Neutrophil (primary cell): ENCODE measurements around the gene GRM3.

Experiments
- H3K27ac ChIP-seq: fragments of 200-600 bp; sonication (generic); 2 replicates; pipeline ENCODE4 v1.5.1; 2016; ENCODE audit warnings: mild to moderate bottlenecking, moderate library complexity
- H3K27me3 ChIP-seq: fragments of 200-600 bp; sonication (generic); 2 replicates; pipeline ENCODE4 v1.6.0; 2016; ENCODE audit warnings: mild to moderate bottlenecking
- H3K36me3 ChIP-seq: fragments of 200-600 bp; sonication (generic); 2 replicates; pipeline ENCODE4 v1.5.1; 2017
- H3K4me1 ChIP-seq, 2 experiments: fragments of 200-600 bp in 1 of 2; sonication (generic) in 1 of 2; 1 replicate in 1 of 2; 2 replicates in 1 of 2; pipeline versions ENCODE4 v1.5.1 to v1.6.1; 2013 to 2016; ENCODE audit warnings: low read depth in 1 of 2, low read length in 1 of 2, mild to moderate bottlenecking in 1 of 2, moderate library complexity in 1 of 2; ENCODE audit not compliant: control insufficient read depth in 1 of 2, insufficient read depth in 1 of 2
- H3K4me3 ChIP-seq, 2 experiments: fragments of 200-600 bp in 1 of 2; sonication (generic) in 1 of 2; 1 replicate in 1 of 2; 2 replicates in 1 of 2; pipeline ENCODE4 v1.5.1; 2013 to 2016; ENCODE audit warnings: low read depth in 1 of 2, low read length in 1 of 2, mild to moderate bottlenecking in 1 of 2, moderate library complexity in 1 of 2
- H3K9me3 ChIP-seq: fragments of 200-600 bp; sonication (generic); 2 replicates; pipeline ENCODE4 v1.5.1; 2016
- TF ChIP-seq, protein P1 (sequence below): fragments of 200-600 bp; sonication (generic); IDR thresholded peaks from 2 replicates; pipeline ENCODE4 v1.5.1; 2016; ENCODE audit warnings: antibody characterized with exemption

GRM3 gene

DNA sequence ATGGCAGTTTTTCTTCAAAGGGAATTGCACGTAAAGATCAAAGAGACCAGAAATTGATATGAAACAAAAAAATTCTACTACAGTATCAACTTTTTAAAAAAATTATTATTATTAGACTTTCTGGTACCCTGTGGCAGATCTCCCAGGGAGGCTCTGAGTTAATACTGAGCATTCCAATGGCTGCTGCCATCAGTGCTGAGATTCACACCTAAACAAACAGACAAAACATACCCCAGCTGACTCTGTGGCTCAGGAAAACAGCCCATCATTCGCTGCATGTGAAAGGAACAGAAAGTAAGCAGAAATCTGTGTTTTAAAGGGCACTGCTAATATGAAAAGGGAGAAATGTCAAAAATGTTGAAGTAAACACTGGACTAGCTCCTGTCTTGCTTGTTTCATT is 118.4 kb downstream of the GRM3 start:
- H3K9me3 ChIP-seq: no peaks in the 10 kb centered on the region
- H3K4me3 ChIP-seq: no peak overlapping the region
- H3K4me1 ChIP-seq: no peaks in the 10 kb centered on the region
- no peaks in the 10 kb centered on the region for H3K27me3 ChIP-seq
- H3K27ac ChIP-seq: no peak overlapping the region
- TF ChIP-seq, protein P1, sequence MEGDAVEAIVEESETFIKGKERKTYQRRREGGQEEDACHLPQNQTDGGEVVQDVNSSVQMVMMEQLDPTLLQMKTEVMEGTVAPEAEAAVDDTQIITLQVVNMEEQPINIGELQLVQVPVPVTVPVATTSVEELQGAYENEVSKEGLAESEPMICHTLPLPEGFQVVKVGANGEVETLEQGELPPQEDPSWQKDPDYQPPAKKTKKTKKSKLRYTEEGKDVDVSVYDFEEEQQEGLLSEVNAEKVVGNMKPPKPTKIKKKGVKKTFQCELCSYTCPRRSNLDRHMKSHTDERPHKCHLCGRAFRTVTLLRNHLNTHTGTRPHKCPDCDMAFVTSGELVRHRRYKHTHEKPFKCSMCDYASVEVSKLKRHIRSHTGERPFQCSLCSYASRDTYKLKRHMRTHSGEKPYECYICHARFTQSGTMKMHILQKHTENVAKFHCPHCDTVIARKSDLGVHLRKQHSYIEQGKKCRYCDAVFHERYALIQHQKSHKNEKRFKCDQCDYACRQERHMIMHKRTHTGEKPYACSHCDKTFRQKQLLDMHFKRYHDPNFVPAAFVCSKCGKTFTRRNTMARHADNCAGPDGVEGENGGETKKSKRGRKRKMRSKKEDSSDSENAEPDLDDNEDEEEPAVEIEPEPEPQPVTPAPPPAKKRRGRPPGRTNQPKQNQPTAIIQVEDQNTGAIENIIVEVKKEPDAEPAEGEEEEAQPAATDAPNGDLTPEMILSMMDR: no peak
- no peaks in the 10 kb centered on the region for H3K36me3 ChIP-seq

DNA sequence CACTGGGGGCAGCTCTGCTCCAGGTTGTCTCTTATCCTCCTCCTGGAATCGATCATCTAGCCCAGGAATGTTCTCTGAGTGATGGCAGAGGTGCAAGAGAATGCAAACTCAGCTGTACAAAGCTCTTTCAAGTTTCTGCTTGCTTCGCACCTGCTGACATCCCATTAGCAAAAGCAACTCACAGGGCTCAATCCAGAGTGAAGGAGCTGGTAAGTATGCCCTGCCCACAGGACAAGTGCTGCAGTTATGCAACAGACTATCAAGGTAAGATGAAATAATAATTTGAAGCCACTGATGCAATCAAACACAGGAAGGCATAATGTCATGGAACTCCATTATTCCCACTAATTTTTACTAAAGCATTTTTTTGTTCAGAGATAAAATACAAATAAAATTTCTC is 122.2 kb downstream of the GRM3 start:
- H3K36me3 ChIP-seq: no peaks in the 10 kb centered on the region
- H3K4me1 ChIP-seq: no peaks in the 10 kb centered on the region
- H3K27ac ChIP-seq: no peak overlapping the region
- TF ChIP-seq, protein P1: no peak
- no peaks in the 10 kb centered on the region for H3K9me3 ChIP-seq
- H3K27me3 ChIP-seq: no peaks in the 10 kb centered on the region
- H3K4me3 ChIP-seq: no peak overlapping the region

DNA sequence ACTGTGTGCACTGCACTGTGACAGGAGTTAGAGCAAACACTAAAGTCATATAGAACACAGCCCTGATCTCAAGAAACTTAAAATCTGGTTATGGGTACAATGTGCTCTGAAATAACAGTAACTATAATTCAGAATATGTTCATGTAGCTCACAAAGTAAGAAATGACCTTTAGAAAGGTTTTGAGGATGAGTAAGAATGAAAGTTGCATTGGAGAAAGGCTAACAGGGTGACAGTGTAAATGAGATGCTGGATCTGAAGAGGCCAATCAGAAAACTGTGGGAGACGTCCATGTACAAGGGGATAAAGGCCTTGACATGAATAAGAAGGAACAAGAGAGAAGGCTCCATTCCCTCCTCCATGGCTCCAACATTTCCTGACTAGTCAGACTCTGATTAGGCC is 124.7 kb downstream of the GRM3 start:
- TF ChIP-seq, protein P1: no peak
- H3K4me3 ChIP-seq: no peak overlapping the region
- no peaks in the 10 kb centered on the region for H3K36me3 ChIP-seq
- no peaks in the 10 kb centered on the region for H3K4me1 ChIP-seq
- H3K9me3 ChIP-seq: no peaks in the 10 kb centered on the region
- no peaks in the 10 kb centered on the region for H3K27me3 ChIP-seq
- H3K27ac ChIP-seq: no peak overlapping the region

DNA sequence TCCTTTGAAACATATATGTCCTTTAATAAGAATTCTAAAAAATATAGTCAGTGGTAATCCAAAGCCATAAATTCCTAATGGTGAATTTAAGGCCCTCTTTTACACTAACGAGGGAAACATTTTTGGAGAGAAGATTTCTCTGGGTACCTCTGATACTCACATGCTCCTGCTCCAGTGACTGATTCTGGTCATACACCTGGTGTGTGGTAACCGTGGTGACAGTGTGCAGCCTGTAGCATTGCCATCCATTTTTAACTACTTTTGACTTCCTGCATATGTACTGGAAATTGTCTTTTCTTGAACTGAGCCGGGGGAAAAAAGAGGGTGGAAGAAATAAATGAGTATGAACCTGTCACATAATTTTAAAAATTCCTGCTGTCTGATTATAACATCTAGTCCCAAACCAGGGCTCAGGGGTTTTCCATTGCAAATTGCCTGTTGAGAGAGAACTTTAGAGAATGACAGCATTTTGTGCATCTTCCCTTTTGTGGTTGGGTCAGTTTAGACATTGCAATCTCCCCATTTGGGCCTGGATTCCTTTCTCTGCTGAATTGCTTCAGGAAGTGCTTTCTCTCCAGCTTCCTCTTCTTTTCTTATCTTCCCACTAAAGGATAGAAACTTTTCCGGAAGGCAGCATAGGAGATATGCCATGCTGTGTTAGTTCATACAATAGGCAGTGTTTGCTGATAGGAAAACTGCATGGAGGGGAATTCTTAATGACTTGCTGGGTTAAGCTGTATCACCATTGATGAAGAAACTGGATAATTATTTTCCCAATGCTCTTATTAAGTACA is 125.5 kb downstream of the GRM3 start:
- H3K4me1 ChIP-seq: no peaks in the 10 kb centered on the region
- H3K27me3 ChIP-seq: no peaks in the 10 kb centered on the region
- H3K36me3 ChIP-seq: no peaks in the 10 kb centered on the region
- H3K4me3 ChIP-seq: no peak overlapping the region
- H3K9me3 ChIP-seq: no peaks in the 10 kb centered on the region
- TF ChIP-seq, protein P1: no peak
- no peak overlapping the region for H3K27ac ChIP-seq

DNA sequence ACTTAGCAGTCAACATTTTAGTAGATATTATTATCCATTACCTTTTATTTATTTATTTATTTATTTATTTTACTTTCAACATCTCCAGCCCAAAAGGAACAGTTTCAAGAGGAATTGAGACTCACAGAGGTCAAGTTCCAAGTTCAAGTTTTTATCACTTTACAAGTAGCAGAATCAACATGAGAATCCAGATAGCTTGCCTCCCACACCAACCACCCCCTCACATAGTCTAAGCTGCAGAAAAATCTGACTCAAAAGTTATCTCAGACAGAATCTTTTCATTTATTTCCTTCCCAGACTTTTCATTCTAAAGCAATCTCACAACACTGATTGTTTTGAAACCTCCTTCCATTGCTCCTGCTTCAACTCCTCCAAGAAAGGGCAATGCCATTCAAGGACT is 129.6 kb downstream of the GRM3 start:
- Histone ChIP-seq H3K4me3 (no peak overlapping the region), H3K4me1 (no peaks in the 10 kb centered on the region), H3K9me3 (no peaks in the 10 kb centered on the region), H3K27me3 (no peaks in the 10 kb centered on the region), H3K36me3 (no peaks in the 10 kb centered on the region), H3K27ac (no peak overlapping the region)
- TF ChIP-seq, protein P1: no peak
